Measurements from ENCODE around the gene CMKLR1. TPM values are rescaled to one million over a fixed set of nuclear protein-coding genes. Genes with fewer than 3 reads are reported as not detected.

CMKLR1 gene
- total and polyA plus RNA-seq, 10 of the 15 experiments (the other 5 are each of a cell fraction or from before 2014, with no cell fraction given) = 13.8 to 52.3 (median 26.2) TPM

DNA sequence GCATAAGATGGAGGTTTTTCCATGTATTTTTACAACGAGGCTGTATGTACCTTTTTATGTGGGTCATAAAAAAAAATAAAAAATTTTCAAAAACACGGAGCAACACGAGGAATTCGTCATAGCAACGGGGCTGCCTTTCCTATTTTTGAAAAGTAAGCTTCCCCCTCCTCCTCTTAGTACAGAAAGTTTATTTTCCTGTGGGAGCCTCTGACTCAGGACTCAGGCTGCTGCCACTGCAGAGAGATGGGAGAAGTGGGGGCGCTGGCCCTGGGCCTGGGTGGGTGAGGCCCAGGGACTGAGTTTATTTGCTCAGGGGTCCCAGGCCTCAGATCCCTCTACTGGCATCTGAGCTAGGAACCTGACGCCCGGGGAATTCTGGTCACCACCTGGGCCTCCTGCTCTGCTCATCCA, 10.2 kb upstream of the CMKLR1 start (continued):
- TF ChIP-seq, protein P1, sequence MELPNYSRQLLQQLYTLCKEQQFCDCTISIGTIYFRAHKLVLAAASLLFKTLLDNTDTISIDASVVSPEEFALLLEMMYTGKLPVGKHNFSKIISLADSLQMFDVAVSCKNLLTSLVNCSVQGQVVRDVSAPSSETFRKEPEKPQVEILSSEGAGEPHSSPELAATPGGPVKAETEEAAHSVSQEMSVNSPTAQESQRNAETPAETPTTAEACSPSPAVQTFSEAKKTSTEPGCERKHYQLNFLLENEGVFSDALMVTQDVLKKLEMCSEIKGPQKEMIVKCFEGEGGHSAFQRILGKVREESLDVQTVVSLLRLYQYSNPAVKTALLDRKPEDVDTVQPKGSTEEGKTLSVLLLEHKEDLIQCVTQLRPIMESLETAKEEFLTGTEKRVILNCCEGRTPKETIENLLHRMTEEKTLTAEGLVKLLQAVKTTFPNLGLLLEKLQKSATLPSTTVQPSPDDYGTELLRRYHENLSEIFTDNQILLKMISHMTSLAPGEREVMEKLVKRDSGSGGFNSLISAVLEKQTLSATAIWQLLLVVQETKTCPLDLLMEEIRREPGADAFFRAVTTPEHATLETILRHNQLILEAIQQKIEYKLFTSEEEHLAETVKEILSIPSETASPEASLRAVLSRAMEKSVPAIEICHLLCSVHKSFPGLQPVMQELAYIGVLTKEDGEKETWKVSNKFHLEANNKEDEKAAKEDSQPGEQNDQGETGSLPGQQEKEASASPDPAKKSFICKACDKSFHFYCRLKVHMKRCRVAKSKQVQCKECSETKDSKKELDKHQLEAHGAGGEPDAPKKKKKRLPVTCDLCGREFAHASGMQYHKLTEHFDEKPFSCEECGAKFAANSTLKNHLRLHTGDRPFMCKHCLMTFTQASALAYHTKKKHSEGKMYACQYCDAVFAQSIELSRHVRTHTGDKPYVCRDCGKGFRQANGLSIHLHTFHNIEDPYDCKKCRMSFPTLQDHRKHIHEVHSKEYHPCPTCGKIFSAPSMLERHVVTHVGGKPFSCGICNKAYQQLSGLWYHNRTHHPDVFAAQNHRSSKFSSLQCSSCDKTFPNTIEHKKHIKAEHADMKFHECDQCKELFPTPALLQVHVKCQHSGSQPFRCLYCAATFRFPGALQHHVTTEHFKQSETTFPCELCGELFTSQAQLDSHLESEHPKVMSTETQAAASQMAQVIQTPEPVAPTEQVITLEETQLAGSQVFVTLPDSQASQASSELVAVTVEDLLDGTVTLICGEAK (IDR thresholded peaks at IDR 0.05; ENCODE audit: borderline replicate concordance) = no peak
- TF ChIP-seq FOS (IDR thresholded peaks at IDR 0.05; ENCODE audit: borderline replicate concordance, extremely low read depth, insufficient read length) = no peak

- no peak for ATAC-seq
- H2AFZ ChIP-seq (ENCODE audit: control insufficient read depth, low read depth, low read length) = no peak overlapping the region
- H3K4me2 ChIP-seq (ENCODE audit: control insufficient read depth, insufficient read depth) = no peak overlapping the region
- in situ Hi-C loops (cut with MboI) = no loop called here
- SMC1A ChIA-PET (ENCODE audit: uncharacterized antibody, unreplicated experiment) = no interaction called here
- no peaks in the 10 kb centered on the region for H3K27me3 ChIP-seq (replicated peaks in 1 of 2; ENCODE audit: control insufficient read depth in 2 of 2, insufficient read depth in 2 of 2, low read length in 1 of 2)
- intact Hi-C loops (cut with micrococcal nuclease; ENCODE audit: unreplicated experiment) = no loop called here
- H3K36me3 ChIP-seq (ENCODE audit: control insufficient read depth in 2 of 2, insufficient read depth in 2 of 2, low read length in 1 of 2) = no peaks in the 10 kb centered on the region
- POLR2A ChIA-PET = interaction anchor here (0.9 kb wide), 1 partner anchor 11 kb away, joined by 3 read pairs; no protein-coding TSS in a partner anchor
- 58% methylated on average over 9 of the region's 9 CpGs for WGBS (ENCODE audit: insufficient coverage, insufficient replicate concordance, low lambda C conversion rate, missing lambda C conversion rate)
- H3K4me1 ChIP-seq (ENCODE audit: control insufficient read depth, insufficient read depth, low read length) = no peaks in the 10 kb centered on the region
- no peaks in the 10 kb centered on the region for H3K79me2 ChIP-seq (ENCODE audit: control insufficient read depth, insufficient read depth, low read length)
- no peak overlapping the region for H3K27ac ChIP-seq (ENCODE audit: control insufficient read depth, insufficient read depth)
- no peak for FAIRE-seq
- no peak overlapping the region for H3K9ac ChIP-seq (ENCODE audit: control insufficient read depth, insufficient read depth, low read length)
- TF ChIP-seq SIN3A (IDR thresholded peaks at IDR 0.05; ENCODE audit: low read depth, low read length) (no peak), CBX3 (IDR thresholded peaks at IDR 0.05; ENCODE audit: borderline replicate concordance, low read depth) (no peak), NBN (IDR thresholded peaks at IDR 0.05) (no peak), TAF1 (IDR thresholded peaks at IDR 0.05; ENCODE audit: borderline replicate concordance, low read depth, low read length) (no peak), ZNF24 (IDR thresholded peaks at IDR 0.05) (no peak), HDAC6 (IDR thresholded peaks at IDR 0.05; ENCODE audit: unreplicated experiment) (no peak), NFXL1 (IDR thresholded peaks at IDR 0.05; ENCODE audit: borderline replicate concordance) (no peak), NR2C1 (IDR thresholded peaks at IDR 0.05) (no peak), RBBP5 (conservative IDR thresholded peaks at IDR 0.05) (no peak), SUPT20H (IDR thresholded peaks at IDR 0.05; ENCODE audit: borderline replicate concordance, control insufficient read depth, low read depth, low read length) (no peak), MEF2A (IDR thresholded peaks at IDR 0.05; ENCODE audit: insufficient read depth, low read depth, low read length) (no peak)
- no peaks in the 10 kb centered on the region for H4K20me1 ChIP-seq (ENCODE audit: control insufficient read depth, insufficient read depth)
- no TSS peak for BruUV-seq (replicated peaks)
- no peak for DNase-seq (ENCODE audit: low read depth, low spot score)
- H3K9me3 ChIP-seq (replicated peaks; ENCODE audit: control insufficient read depth, insufficient read depth, low read length) = peaks cover 3% of the 10 kb centered on the region; the same call in 2 of the 3 replicates
- H3K4me3 ChIP-seq = no peak overlapping the region
- CTCF ChIA-PET = interaction anchor here (1.0 kb wide), 1 partner anchor 12 kb away, joined by 3 read pairs; no protein-coding TSS in a partner anchor
- RAD21 ChIA-PET (ENCODE audit: unreplicated experiment) = no interaction called here
Observed at GRCh38 chr12:108348842-108349241, 9.7 kb upstream of the CMKLR1 start.
